GM19239 (cell line): ENCODE results near the gene OLFM3.

Experiments used
- DNase-seq: peaks from one replicate; pipeline ENCODE4 v3.0.0; 2011; ENCODE audit warnings: low spot score; ENCODE audit not compliant: insufficient read length
- FAIRE-seq: peaks from 2 replicates; lab custom pipeline; 2011; peaks lifted over from hg19 to GRCh38; lab: Jason Lieb, UNC

The OLFM3 gene

GRCh38 chr1:101957771-101958170 is 39.0 kb downstream of the OLFM3 start:
- FAIRE-seq (no peak), DNase-seq (no peak)

GRCh38 chr1:101953623-101954022 is 43.1 kb downstream of the OLFM3 start:
- FAIRE-seq (no peak), DNase-seq (no peak)

- no peak for DNase-seq
- FAIRE-seq = no peak
These were observed 50.8 kb downstream of the OLFM3 start for GRCh38 chr1:101945884-101946283.

- FAIRE-seq (no peak), DNase-seq (no peak)
These were observed 53.5 kb downstream of the OLFM3 start for GRCh38 chr1:101943237-101943636.

GRCh38 chr1:101942516-101943193 is 54.1 kb downstream of the OLFM3 start:
- FAIRE-seq = no peak

GRCh38 chr1:101938681-101939080 is 58.0 kb downstream of the OLFM3 start:
- FAIRE-seq (no peak), DNase-seq (no peak)

More at GRCh38 chr1:101942516-101943193, 54.1 kb downstream of the OLFM3 start:
- no peak for DNase-seq

GRCh38 chr1:101929343-101929742 is 67.4 kb downstream of the OLFM3 start:
- no peak for FAIRE-seq
- no peak for DNase-seq

GRCh38 chr1:101928829-101929228 is 67.9 kb downstream of the OLFM3 start:
- DNase-seq (no peak), FAIRE-seq (no peak)

GRCh38 chr1:101924700-101925099 is 72.0 kb downstream of the OLFM3 start:
- FAIRE-seq = no peak
- DNase-seq = no peak

GRCh38 chr1:101920577-101920976 is 76.1 kb downstream of the OLFM3 start:
- FAIRE-seq (no peak), DNase-seq (no peak)

- FAIRE-seq (no peak), DNase-seq (no peak)
These were observed 78.4 kb downstream of the OLFM3 start for GRCh38 chr1:101918277-101918676.

- FAIRE-seq = no peak
These were observed 81.1 kb downstream of the OLFM3 start for GRCh38 chr1:101915597-101915996.

GRCh38 chr1:101914473-101915242 is 82.1 kb downstream of the OLFM3 start:
- FAIRE-seq = no peak

More at GRCh38 chr1:101915597-101915996, 81.1 kb downstream of the OLFM3 start:
- no peak for DNase-seq

GRCh38 chr1:101911894-101912293 is 84.8 kb downstream of the OLFM3 start:
- DNase-seq = no peak
- FAIRE-seq = no peak

More at GRCh38 chr1:101914473-101915242, 82.1 kb downstream of the OLFM3 start:
- DNase-seq = no peak

GRCh38 chr1:101908980-101909379 is 87.7 kb downstream of the OLFM3 start:
- DNase-seq (no peak), FAIRE-seq (no peak)

GRCh38 chr1:101907264-101907663 is 89.5 kb downstream of the OLFM3 start:
- DNase-seq = no peak
- no peak for FAIRE-seq

- FAIRE-seq (no peak), DNase-seq (no peak)
These were observed 91.4 kb downstream of the OLFM3 start for GRCh38 chr1:101905283-101905835.

GRCh38 chr1:101902199-101902598 is 94.5 kb downstream of the OLFM3 start:
- no peak for FAIRE-seq

GRCh38 chr1:101898137-101898536 is 98.6 kb downstream of the OLFM3 start:
- FAIRE-seq = no peak

More at GRCh38 chr1:101902199-101902598, 94.5 kb downstream of the OLFM3 start:
- DNase-seq = no peak

GRCh38 chr1:101884621-101885020 is 112.1 kb downstream of the OLFM3 start:
- DNase-seq (no peak), FAIRE-seq (no peak)

More at GRCh38 chr1:101898137-101898536, 98.6 kb downstream of the OLFM3 start:
- no peak for DNase-seq

GRCh38 chr1:101875891-101876290 is 120.8 kb downstream of the OLFM3 start:
- FAIRE-seq (no peak), DNase-seq (no peak)
